K562 (cell line): Measurements from ENCODE around the gene CHST15. TPM values are rescaled to one million over a fixed set of nuclear protein-coding genes. Genes with fewer than 3 reads are reported as not detected.

Experiments used
- ATAC-seq: fragments of 200-7000 bp; cut with Tn5 transposase; 3 replicates; pipeline ENCODE4 v1.9.1; 2020; ENCODE audit warnings: moderate library complexity
- BruUV-seq: library from RNA; stranded (reverse); fragments of 400-500 nt; replicated peaks from 2 replicates; lab custom pipeline; 2021; lab: Mats Ljungman, UMichigan
- CTCF ChIA-PET: fragments of 300-600 bp; formaldehyde crosslinking; extraction: SDS; loops from one replicate; lab custom pipeline; 2021; ENCODE audit warnings: low intra/inter-chr PET ratio; lab: Yijun Ruan, JAX
- POLR2A ChIA-PET: fragments of 300-600, 350-650 bp; sonication (Branson Sonifier 250); formaldehyde crosslinking; extraction: SDS; loops from one replicate; lab custom pipeline; 2021; ENCODE audit warnings: antibody characterized with exemption, inconsistent platforms; lab: Yijun Ruan, JAX
- DNase-seq, 4 experiments: peaks; one replicate each; pipeline versions ENCODE4 v3.0.0 to v3.0.0-alpha.2; 2011 to 2018; ENCODE audit warnings: low spot score in 3 of 4, mixed read lengths in 3 of 4; ENCODE audit errors: extremely low read depth in 1 of 4
- FAIRE-seq: peaks from 2 replicates; lab custom pipeline; 2011; peaks lifted over from hg19 to GRCh38; lab: Jason Lieb, UNC
- H2AFZ ChIP-seq: 2 replicates; pipeline ENCODE4 v1.6.0; 2011; ENCODE audit warnings: low read depth, low read length, control low read depth, inconsistent platforms
- H3K27ac ChIP-seq: fragments of 200-600 bp; 3 replicates; pipeline ENCODE4 v1.8.0; 2011; ENCODE audit warnings: low read depth, mild to moderate bottlenecking, control low read depth, inconsistent platforms, low read length, moderate library complexity, mixed read lengths; ENCODE audit errors: extremely low read depth
- H3K27me3 ChIP-seq, 2 experiments: fragments of 300-600 bp in 1 of 2; 2 replicates in 1 of 2; 3 replicates in 1 of 2; pipeline versions ENCODE4 v1.6.0 to v1.8.0; 2011; ENCODE audit warnings: inconsistent platforms in 2 of 2, low read length in 2 of 2, mild to moderate bottlenecking in 1 of 2, mixed read lengths in 1 of 2, moderate library complexity in 1 of 2; ENCODE audit not compliant: control insufficient read depth in 2 of 2, insufficient read depth in 2 of 2
- H3K36me3 ChIP-seq: fragments of 300-600 bp; 3 replicates; pipeline ENCODE4 v1.8.0; 2011; ENCODE audit warnings: mild to moderate bottlenecking, low read length, inconsistent platforms; ENCODE audit not compliant: control insufficient read depth, insufficient read depth
- H3K4me1 ChIP-seq, 2 experiments: fragments of 200-600 bp in 1 of 2; replicated peaks in 1 of 2; 2 replicates in 1 of 2; 3 replicates in 1 of 2; pipeline versions ENCODE4 v1.5.1 to v1.8.0; 2011; ENCODE audit warnings: inconsistent platforms in 2 of 2, low read length in 2 of 2, mild to moderate bottlenecking in 1 of 2, mixed read lengths in 1 of 2, moderate library complexity in 1 of 2; ENCODE audit not compliant: control insufficient read depth in 2 of 2, insufficient read depth in 2 of 2
- H3K4me2 ChIP-seq: 2 replicates; pipeline ENCODE4 v1.6.1; 2011; ENCODE audit warnings: low read length, control low read depth, inconsistent platforms, mixed read lengths; ENCODE audit not compliant: insufficient read depth
- H3K4me3 ChIP-seq: fragments of 200-600 bp; sonication (generic), shearing (Covaris generic); 2 replicates; pipeline ENCODE4 v1.5.1; 2016; ENCODE audit warnings: control low read depth, inconsistent platforms
- H3K79me2 ChIP-seq: fragments of 200-600 bp; 3 replicates; pipeline ENCODE4 v1.8.0; 2011; ENCODE audit warnings: low read length, inconsistent platforms; ENCODE audit not compliant: control insufficient read depth, insufficient read depth
- H3K9ac ChIP-seq, 2 experiments: 2 replicates each; pipeline versions ENCODE4 v1.6.0 to v1.6.1; 2011; ENCODE audit warnings: low read depth in 2 of 2, low read length in 2 of 2, control low read depth in 1 of 2, inconsistent platforms in 1 of 2, mild to moderate bottlenecking in 1 of 2, mixed read lengths in 1 of 2; ENCODE audit not compliant: insufficient read depth in 1 of 2
- H3K9me1 ChIP-seq: one replicate; pipeline ENCODE4 v1.6.0; 2011; ENCODE audit warnings: inconsistent platforms, mild to moderate bottlenecking, low read length, moderate library complexity; ENCODE audit not compliant: control insufficient read depth, insufficient read depth
- H3K9me3 ChIP-seq: replicated peaks from 2 replicates; pipeline ENCODE4 v1.5.1; 2011; ENCODE audit warnings: low read depth, low read length, inconsistent platforms; ENCODE audit not compliant: control insufficient read depth, insufficient read depth
- H4K20me1 ChIP-seq: replicated peaks from 2 replicates; pipeline ENCODE4 v1.6.1; 2011; ENCODE audit warnings: low read length, inconsistent platforms, mixed read lengths; ENCODE audit not compliant: control insufficient read depth, insufficient read depth
- ESRRB ChIP-seq: fragments of 250-450 bp; sonication (Bioruptor Pico); IDR thresholded peaks from 2 replicates; pipeline ENCODE4 v1.5.0; 2020; ENCODE audit warnings: mild to moderate bottlenecking, moderate library complexity, borderline replicate concordance
- GTF2E2 ChIP-seq: fragments of 200-800 bp; sonication (Bioruptor generic); IDR thresholded peaks from 2 replicates; pipeline ENCODE4 v1.6.1; 2016; ENCODE audit warnings: missing genetic modification characterization, missing compliant biosample characterization
- HMG20B ChIP-seq: fragments of 250-450 bp; sonication (Bioruptor Pico); IDR thresholded peaks from 2 replicates; pipeline ENCODE4 v1.5.0; 2021; ENCODE audit warnings: mild to moderate bottlenecking
- KHSRP ChIP-seq: fragments of 450-650 bp; IDR thresholded peaks from 2 replicates; pipeline ENCODE4 v1.6.1; 2017
- MECOM ChIP-seq: fragments of 250-450 bp; sonication (Bioruptor Pico); IDR thresholded peaks from 2 replicates; pipeline ENCODE4 v1.8.0; 2022; ENCODE audit warnings: inconsistent platforms
- PHF8 ChIP-seq: fragments of 200-600 bp; sonication (generic); IDR thresholded peaks from 2 replicates; pipeline ENCODE4 v1.6.1; 2012; ENCODE audit warnings: mixed run types, mild to moderate bottlenecking, inconsistent platforms, low read length, moderate library complexity, borderline replicate concordance
- POU5F1 ChIP-seq: fragments of 150-350 bp; IDR thresholded peaks from 2 replicates; pipeline ENCODE4 v1.6.1; 2014; ENCODE audit warnings: borderline replicate concordance, low read length, low read depth, mild to moderate bottlenecking; ENCODE audit not compliant: partially characterized antibody
- PRMT5 ChIP-seq: sonication (generic); formaldehyde crosslinking; IDR thresholded peaks from 2 replicates; pipeline ENCODE4 v1.5.0; 2020; ENCODE audit warnings: missing genetic modification reagents
- RBM22 ChIP-seq: fragments of 200-400 bp; formaldehyde crosslinking; IDR thresholded peaks from 2 replicates; pipeline ENCODE4 v1.6.1; 2018; ENCODE audit warnings: low read length, low read depth; ENCODE audit not compliant: poor library complexity, severe bottlenecking
- ZBTB1 ChIP-seq: sonication (generic); formaldehyde crosslinking; IDR thresholded peaks from 2 replicates; pipeline ENCODE4 v1.8.1; 2023; ENCODE audit warnings: missing genetic modification reagents, low read depth, mild to moderate bottlenecking, borderline replicate concordance
- ZNF134 ChIP-seq: fragments of 250-450 bp; sonication (Bioruptor Pico); conservative IDR thresholded peaks from 2 replicates; pipeline ENCODE4 v1.4.0; 2020
- WGBS: fragments of 100-300 bp; shearing (Covaris generic); methylation state at CpG from one replicate; pipeline ENCODE4 v1.1.6; 2016; ENCODE audit warnings: low coverage, mixed read lengths; ENCODE audit not compliant: insufficient coverage; ENCODE audit errors: missing lambda C conversion rate; 5-methylcytosine and 5-hydroxymethylcytosine counted together
- in situ Hi-C: fragments of 300-500 bp; cut with MboI; formaldehyde crosslinking; loops from 4 replicates; pipeline ENCODE4 v1.15.0; 2018; ENCODE audit warnings: inconsistent platforms, mixed read lengths
- intact Hi-C: fragments of 100-400 bp; cut with micrococcal nuclease; formaldehyde crosslinking; loops from 2 replicates; pipeline ENCODE4 v1.14.2; 2022
- polyA plus RNA-seq, 8 experiments: library from polyadenylated mRNA; depleted of rRNA in 4 of 8; stranded (reverse) in 5 of 8; unstranded in 3 of 8; fragments of >200 nt; fragmentation: Nextera tagmentation in 2 of 8; fragmentation: Illumina TruSeq in 1 of 8; extraction: Ambion mirVana in 2 of 8; extraction: Trizol in 1 of 8; gene quantifications; 2 replicates each; pipeline versions ENCODE4 v1.2.1 to v1.2.3, GENCODE V29; 2011 to 2014; ENCODE audit warnings: inconsistent platforms in 1 of 8, missing spikeins in 1 of 8
- total RNA-seq, 7 experiments: library from RNA; depleted of rRNA in 6 of 7; stranded (reverse); fragments of >200 nt in 6 of 7; fragmentation: Illumina TruSeq in 2 of 7; extraction: Trizol in 2 of 7; gene quantifications; 2 replicates each; pipeline versions ENCODE4 v1.2.1 to v1.2.3, GENCODE V29; 2011 to 2021; ENCODE audit warnings: low replicate concordance in 1 of 7
- TF ChIP-seq, protein P1 (sequence below), 2 experiments: fragments of 150-350 bp in 1 of 2; IDR thresholded peaks; 2 replicates each; pipeline ENCODE4 v1.6.1; 2012 to 2016; ENCODE audit warnings: low read depth in 2 of 2, low read length in 2 of 2, mild to moderate bottlenecking in 1 of 2, moderate library complexity in 1 of 2
- TF ChIP-seq, protein P2 (sequence below): IDR thresholded peaks from 2 replicates; pipeline ENCODE4 v1.6.1; 2014; ENCODE audit warnings: antibody characterized with exemption

CHST15 gene
- total and polyA plus RNA-seq, 9 of the 15 experiments (the other 6 are each of a cell fraction or from before 2014, with no cell fraction given): 0.04 to 0.16 (median 0.08) TPM

DNA sequence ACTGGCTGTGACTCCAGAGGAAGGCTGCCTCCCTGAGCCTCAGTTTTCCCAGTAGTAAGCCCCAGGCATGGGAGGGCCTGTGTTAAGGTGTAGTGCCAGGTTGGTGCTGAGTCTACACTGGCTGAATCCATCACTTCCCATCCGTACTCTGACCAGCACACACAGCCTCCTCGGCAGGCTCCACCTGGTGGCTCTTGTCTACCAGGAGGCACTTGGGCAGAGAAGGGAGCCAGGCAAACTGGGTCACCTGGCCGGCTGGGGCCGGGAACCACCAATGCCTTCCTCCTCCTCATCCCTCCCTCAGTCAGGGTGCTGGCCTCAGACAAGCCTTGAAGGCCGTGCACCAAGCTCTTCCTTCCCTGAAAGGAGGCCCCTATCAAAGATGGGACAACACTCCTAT lies 75.7 kb downstream of the CHST15 start (continued):
- TF ChIP-seq, protein P1, sequence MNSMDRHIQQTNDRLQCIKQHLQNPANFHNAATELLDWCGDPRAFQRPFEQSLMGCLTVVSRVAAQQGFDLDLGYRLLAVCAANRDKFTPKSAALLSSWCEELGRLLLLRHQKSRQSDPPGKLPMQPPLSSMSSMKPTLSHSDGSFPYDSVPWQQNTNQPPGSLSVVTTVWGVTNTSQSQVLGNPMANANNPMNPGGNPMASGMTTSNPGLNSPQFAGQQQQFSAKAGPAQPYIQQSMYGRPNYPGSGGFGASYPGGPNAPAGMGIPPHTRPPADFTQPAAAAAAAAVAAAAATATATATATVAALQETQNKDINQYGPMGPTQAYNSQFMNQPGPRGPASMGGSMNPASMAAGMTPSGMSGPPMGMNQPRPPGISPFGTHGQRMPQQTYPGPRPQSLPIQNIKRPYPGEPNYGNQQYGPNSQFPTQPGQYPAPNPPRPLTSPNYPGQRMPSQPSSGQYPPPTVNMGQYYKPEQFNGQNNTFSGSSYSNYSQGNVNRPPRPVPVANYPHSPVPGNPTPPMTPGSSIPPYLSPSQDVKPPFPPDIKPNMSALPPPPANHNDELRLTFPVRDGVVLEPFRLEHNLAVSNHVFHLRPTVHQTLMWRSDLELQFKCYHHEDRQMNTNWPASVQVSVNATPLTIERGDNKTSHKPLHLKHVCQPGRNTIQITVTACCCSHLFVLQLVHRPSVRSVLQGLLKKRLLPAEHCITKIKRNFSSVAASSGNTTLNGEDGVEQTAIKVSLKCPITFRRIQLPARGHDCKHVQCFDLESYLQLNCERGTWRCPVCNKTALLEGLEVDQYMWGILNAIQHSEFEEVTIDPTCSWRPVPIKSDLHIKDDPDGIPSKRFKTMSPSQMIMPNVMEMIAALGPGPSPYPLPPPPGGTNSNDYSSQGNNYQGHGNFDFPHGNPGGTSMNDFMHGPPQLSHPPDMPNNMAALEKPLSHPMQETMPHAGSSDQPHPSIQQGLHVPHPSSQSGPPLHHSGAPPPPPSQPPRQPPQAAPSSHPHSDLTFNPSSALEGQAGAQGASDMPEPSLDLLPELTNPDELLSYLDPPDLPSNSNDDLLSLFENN (IDR thresholded peaks at IDR 0.05; ENCODE audit: low read depth in 2 of 2, low read length in 2 of 2): no peak
- TF ChIP-seq ZBTB1 (no peak), PRMT5 (CRISPR knock-in tag) (no peak)

DNA sequence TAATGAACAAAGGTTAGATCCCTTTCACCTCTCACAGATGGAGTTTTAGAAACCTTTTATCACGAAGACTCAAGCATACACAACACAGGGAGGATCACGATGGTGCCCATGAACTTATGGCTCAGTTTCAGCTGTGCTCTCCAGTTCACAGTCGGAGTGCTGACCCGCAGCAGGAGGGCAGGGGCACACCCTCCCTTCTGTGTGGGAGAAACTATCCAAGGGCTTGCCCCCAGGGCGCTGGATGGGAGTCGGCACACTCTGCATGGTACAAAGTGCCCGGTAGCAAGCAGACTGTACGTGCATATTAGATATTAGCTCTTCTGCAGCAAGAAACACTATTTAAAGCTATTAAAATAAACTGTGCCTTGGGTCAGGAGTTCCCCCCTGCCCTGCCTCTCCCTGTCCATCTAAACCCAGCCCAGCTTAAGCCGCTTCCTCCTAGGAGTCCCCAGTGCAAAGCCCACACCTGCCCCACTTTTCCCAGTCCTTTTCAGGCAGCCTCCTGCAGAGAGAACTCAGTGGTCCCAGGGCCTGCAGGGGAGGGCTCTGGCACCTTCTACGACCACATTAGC lies 76.5 kb downstream of the CHST15 start:
- POLR2A ChIA-PET: no interaction called here
- H3K9me3 ChIP-seq: no peaks in the 10 kb centered on the region
- no peaks in the 10 kb centered on the region for H3K36me3 ChIP-seq
- BruUV-seq: no TSS peak
- no peak for TF ChIP-seq GTF2E2
- TF ChIP-seq PHF8: no peak
- TF ChIP-seq POU5F1: no peak
- no peak for TF ChIP-seq MECOM (CRISPR knock-in tag)
- TF ChIP-seq RBM22: no peak
- TF ChIP-seq ZNF134 (CRISPR knock-in tag): no peak
- no peak for TF ChIP-seq KHSRP
- no peak for TF ChIP-seq ESRRB (CRISPR knock-in tag)
- TF ChIP-seq, protein P2, sequence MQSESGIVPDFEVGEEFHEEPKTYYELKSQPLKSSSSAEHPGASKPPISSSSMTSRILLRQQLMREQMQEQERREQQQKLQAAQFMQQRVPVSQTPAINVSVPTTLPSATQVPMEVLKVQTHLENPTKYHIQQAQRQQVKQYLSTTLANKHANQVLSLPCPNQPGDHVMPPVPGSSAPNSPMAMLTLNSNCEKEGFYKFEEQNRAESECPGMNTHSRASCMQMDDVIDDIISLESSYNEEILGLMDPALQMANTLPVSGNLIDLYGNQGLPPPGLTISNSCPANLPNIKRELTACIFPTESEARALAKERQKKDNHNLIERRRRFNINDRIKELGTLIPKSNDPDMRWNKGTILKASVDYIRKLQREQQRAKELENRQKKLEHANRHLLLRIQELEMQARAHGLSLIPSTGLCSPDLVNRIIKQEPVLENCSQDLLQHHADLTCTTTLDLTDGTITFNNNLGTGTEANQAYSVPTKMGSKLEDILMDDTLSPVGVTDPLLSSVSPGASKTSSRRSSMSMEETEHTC: no peak
- TF ChIP-seq HMG20B: no peak
- no peak for DNase-seq
- H3K4me3 ChIP-seq: no peak overlapping the region
- H3K27ac ChIP-seq: no peak overlapping the region
- FAIRE-seq: no peak
- no peak overlapping the region for H2AFZ ChIP-seq
- H4K20me1 ChIP-seq: no peaks in the 10 kb centered on the region
- no peaks in the 10 kb centered on the region for H3K9me1 ChIP-seq
- no peak for ATAC-seq
- no peaks in the 10 kb centered on the region for H3K4me1 ChIP-seq
- 2% methylated on average over 9 of the region's 10 CpGs for WGBS
- in situ Hi-C loops: loop anchor here (25.0 kb wide), 1 partner anchor 495 kb away; no protein-coding TSS in a partner anchor
- peaks cover 0 to 32% of the 10 kb centered on the region in 2 experiments; a peak in 2 of 5 replicates for H3K27me3 ChIP-seq
- H3K4me2 ChIP-seq: no peak overlapping the region
- no peaks in the 10 kb centered on the region for H3K79me2 ChIP-seq
- H3K9ac ChIP-seq: no peak overlapping the region
- CTCF ChIA-PET: no interaction called here
- intact Hi-C loops: no loop called here
